GM21526 (cell line): Measurements from ENCODE around the gene SPPL2B.
"Not testable (repeated sequence)": the region's sequence is repeated elsewhere in the genome, so short reads cannot be mapped to it uniquely, and the experiment has no call there.

Source experiments
- ATAC-seq: cut with Tn5 transposase; IDR thresholded peaks from one replicate; pipeline ENCODE4 v1.9.1; 2021; ENCODE audit warnings: moderate library complexity; ENCODE audit not compliant: unreplicated experiment, low FRiP score

The SPPL2B gene

GRCh38 chr19:2335848-2336247 is 7.4 kb downstream of the SPPL2B start:
- no peak for ATAC-seq

- ATAC-seq, result no peak
Measured at GRCh38 chr19:2336528-2337328, 8.2 kb downstream of the SPPL2B start.

- ATAC-seq, result no peak
Measured at GRCh38 chr19:2337329-2337707, 8.8 kb downstream of the SPPL2B start.

- no peak for ATAC-seq
Measured at GRCh38 chr19:2338055-2338615, 9.7 kb downstream of the SPPL2B start.

GRCh38 chr19:2338751-2339643 is 10.5 kb downstream of the SPPL2B start:
- no peak for ATAC-seq

GRCh38 chr19:2339644-2340310 is 11.3 kb downstream of the SPPL2B start:
- no peak for ATAC-seq

GRCh38 chr19:2340496-2341243 is 12.2 kb downstream of the SPPL2B start:
- no peak for ATAC-seq

GRCh38 chr19:2341244-2341751 is 12.8 kb downstream of the SPPL2B start:
- no peak for ATAC-seq

- no peak for ATAC-seq
Measured at GRCh38 chr19:2341982-2342381, 13.5 kb downstream of the SPPL2B start.

- no peak for ATAC-seq
Measured at GRCh38 chr19:2342656-2343288, 14.3 kb downstream of the SPPL2B start.

- no peak for ATAC-seq
Measured at GRCh38 chr19:2343289-2343982, 15.0 kb downstream of the SPPL2B start.

- ATAC-seq, result no peak
Measured at GRCh38 chr19:2344381-2344870, 15.9 kb downstream of the SPPL2B start.

GRCh38 chr19:2345076-2345475 is 16.6 kb downstream of the SPPL2B start:
- no peak for ATAC-seq

- ATAC-seq, result no peak
Measured at GRCh38 chr19:2345794-2346663, 17.5 kb downstream of the SPPL2B start.

GRCh38 chr19:2349818-2350217 is 21.3 kb downstream of the SPPL2B start:
- ATAC-seq, result not testable (repeated sequence)

GRCh38 chr19:2350656-2351055 is 22.2 kb downstream of the SPPL2B start:
- no peak for ATAC-seq

- no peak for ATAC-seq
Measured at GRCh38 chr19:2351591-2351990, 23.1 kb downstream of the SPPL2B start.

GRCh38 chr19:2352121-2352520 is 23.6 kb downstream of the SPPL2B start:
- no peak for ATAC-seq
